Measurements from ENCODE around the gene PGLYRP3.

Gene PGLYRP3, protein sequence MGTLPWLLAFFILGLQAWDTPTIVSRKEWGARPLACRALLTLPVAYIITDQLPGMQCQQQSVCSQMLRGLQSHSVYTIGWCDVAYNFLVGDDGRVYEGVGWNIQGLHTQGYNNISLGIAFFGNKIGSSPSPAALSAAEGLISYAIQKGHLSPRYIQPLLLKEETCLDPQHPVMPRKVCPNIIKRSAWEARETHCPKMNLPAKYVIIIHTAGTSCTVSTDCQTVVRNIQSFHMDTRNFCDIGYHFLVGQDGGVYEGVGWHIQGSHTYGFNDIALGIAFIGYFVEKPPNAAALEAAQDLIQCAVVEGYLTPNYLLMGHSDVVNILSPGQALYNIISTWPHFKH

DNA sequence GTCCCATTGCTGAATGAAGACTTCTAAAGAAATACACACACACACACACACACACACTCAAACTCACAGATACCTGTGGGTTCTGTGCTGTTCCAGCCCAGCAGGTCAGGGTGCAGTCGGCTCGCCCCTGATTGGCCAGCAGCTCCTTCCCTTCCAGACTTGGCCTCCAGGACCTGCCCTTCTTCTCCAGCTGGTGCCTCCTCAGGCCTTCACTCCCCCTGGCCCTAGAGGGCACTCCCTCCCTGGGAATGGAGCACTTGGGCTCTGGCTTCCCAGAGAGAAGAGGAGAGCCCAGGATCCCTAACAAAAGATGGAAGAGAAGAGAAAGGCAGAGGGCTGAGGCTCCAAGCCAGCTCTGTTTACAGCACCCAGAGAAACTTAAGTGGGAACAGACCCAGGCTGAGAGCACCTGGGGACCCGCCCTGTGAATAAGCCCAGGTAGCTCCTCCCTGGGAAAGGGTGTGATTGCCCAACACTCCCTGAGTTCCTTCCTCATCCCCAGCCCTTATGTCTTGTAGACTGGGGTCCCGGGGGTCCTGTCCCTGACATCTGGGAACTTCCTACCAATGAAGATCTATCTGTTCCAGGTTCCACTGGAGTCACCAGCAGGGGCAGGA is at the start of gene PGLYRP3:
Gene PGLYRP3, minus strand, starts transcription at position 383 of the 617 bp plus-strand sequence. CDS start 2,287 bp downstream, outside the sequence.
- no peak for DNase-seq

GRCh38 chr1:153362187-153362775 is 49.5 kb upstream of the PGLYRP3 start:
- no peak for DNase-seq

GRCh38 chr1:153361480-153362109 is 48.8 kb upstream of the PGLYRP3 start:
- no peak for DNase-seq

DNA sequence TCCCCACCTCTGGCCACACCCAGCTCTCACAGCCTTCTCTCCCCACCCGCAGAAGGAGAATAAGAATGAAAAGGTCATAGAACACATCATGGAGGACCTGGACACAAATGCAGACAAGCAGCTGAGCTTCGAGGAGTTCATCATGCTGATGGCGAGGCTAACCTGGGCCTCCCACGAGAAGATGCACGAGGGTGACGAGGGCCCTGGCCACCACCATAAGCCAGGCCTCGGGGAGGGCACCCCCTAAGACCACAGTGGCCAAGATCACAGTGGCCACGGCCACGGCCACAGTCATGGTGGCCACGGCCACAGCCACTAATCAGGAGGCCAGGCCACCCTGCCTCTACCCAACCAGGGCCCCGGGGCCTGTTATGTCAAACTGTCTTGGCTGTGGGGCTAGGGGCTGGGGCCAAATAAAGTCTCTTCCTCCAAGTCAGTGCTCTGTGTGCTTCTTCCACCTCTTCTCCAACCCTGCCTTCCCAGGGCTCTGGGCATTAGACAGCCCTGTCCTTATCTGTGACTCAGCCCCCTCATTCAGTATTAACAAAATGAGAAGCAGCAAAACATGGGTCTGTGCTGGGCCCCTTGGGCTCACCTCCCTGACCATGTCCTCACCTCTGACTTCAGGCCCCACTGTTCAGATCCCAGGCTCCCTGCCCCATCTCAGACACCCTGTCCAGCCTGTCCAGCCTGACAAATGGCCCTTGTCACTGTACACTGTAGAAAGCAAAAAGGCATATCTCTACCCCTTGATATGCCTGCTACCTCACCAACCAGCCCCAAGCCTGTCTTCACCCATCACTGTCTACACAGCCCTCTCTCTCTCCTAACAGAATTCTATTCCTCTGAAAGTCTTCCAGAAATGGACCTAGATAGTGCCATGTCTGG is 48.1 kb upstream of the PGLYRP3 start:
- no peak for DNase-seq

DNA sequence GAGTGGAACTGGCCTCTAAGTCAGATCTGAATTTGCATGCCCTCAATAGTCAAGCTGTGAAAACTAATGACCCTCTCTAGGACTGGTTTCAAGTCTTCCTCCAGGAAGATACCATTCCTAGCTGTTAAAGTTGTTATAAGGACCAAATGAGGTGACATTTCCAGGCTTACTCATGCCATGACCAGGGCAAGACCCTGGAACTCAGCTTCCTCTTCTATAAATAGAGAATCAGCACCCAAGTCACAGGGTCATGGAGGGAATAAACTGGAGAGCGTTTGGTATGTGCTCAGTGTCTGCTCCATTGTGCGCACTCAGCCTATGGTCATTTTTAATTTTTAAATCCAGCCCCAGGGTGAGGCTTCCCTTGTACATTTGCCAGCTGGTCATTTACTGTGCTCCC is 47.4 kb upstream of the PGLYRP3 start:
- no peak for DNase-seq

- DNase-seq, result no peak
Observed at GRCh38 chr1:153359241-153359640, 46.5 kb upstream of the PGLYRP3 start.

- no peak for DNase-seq
Observed at GRCh38 chr1:153358691-153358975, 45.9 kb upstream of the PGLYRP3 start.

DNA sequence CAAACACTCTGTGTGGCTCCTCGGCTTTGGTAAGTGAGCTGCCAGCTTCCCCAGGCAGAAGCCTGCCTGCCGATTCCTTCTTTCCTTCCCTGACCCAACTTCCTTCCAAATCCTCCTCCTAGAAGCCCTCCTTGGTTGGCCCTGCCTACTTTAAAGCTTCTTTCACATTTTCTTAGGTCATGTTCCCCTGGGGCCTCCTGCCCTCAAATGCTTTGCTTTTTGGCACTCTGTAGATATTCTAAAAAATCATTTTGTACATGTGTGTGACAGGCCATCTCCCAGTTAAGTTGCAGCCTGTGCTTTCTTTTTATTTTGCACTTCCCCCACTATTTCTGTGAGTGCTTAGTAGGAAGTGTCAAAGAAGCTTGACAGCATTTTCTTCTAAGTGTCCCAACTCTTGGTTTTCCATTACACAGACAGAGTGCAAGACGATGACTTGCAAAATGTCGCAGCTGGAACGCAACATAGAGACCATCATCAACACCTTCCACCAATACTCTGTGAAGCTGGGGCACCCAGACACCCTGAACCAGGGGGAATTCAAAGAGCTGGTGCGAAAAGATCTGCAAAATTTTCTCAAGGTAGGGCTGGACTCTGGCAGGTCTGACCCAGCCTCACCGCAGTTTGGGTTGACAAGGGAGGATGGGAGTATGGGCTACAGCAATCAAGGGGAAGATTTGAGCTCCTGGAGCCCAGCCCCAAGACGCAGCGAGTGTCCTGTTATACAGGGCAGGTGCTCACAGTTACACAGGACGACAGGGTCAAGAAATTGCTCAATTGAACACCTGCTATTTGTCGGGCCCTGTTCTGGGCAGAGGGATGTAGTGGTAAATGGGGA is 45.3 kb upstream of the PGLYRP3 start, which contains the start of gene S100A9:
Gene S100A9, plus strand, starts transcription at position 2 of the 838 bp plus-strand sequence. Its CDS starts 430 bp downstream, at position 432.
- DNase-seq, result no peak

DNA sequence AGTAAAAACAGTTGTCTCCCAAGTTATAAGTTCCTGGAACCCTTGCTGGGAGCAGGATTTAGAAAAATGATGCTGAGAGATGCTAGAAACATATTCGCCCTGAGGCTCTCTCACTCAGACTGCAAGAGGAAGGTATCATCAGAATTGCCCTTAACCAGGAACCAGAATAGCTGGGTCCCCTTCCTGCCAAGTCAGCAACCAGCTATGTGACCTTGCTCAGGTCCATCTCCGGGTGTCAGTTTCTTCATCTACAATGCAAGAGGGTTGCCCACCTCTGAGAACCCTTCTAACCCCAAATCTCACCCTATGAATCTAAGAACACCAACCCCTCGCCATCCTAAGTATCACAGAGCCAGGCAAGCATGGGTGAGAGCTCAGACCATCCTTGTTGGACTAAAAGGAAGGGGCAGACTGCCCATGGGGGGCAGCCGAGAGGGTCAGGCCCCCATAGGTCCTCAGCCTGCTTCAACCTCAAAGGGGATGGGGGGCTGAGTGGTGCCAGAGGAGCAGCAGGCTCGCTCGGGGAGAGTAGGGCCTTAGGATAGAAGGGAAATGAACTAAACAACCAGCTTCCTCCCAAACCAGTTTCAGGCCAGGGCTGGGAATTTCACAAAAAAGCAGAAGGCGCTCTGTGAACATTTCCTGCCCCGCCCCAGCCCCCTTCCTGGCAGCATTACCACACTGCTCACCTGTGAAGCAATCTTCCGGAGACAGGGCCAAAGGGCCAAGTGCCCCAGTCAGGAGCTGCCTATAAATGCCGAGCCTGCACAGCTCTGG is 44.5 kb upstream of the PGLYRP3 start:
- DNase-seq, result no peak

GRCh38 chr1:153356392-153357075 is 43.8 kb upstream of the PGLYRP3 start:
- no peak for DNase-seq

DNA sequence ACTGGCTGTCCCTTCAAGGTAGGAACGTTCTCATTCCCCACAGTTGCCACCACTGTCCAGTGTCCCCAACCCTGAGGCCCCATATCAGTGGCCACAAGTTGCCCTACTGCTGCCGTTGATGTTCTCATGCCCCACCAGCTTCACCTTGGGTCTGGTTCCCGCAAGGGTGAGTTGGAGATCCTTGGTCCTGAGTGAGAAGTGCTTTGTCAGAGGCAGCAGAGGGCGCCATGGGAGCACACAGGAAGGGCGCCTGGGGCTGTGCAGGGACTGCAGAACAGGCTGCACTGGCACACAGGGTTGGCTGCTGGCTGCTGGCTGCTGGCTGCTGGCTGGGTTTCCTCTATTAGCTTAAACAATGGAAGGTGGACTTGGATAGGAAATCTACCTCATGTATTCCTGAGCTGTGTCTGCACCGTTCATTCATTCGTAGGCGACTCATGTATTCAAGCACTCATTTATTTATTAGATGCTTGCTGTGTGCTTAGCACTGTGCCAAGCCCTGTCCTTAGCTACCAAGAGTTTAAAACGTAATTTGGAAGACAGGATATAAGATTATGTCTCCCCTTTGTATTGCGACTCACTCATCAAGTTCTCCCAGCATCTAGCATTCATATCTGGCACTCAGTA is 42.8 kb upstream of the PGLYRP3 start:
- DNase-seq, result peak; percentile 66

DNA sequence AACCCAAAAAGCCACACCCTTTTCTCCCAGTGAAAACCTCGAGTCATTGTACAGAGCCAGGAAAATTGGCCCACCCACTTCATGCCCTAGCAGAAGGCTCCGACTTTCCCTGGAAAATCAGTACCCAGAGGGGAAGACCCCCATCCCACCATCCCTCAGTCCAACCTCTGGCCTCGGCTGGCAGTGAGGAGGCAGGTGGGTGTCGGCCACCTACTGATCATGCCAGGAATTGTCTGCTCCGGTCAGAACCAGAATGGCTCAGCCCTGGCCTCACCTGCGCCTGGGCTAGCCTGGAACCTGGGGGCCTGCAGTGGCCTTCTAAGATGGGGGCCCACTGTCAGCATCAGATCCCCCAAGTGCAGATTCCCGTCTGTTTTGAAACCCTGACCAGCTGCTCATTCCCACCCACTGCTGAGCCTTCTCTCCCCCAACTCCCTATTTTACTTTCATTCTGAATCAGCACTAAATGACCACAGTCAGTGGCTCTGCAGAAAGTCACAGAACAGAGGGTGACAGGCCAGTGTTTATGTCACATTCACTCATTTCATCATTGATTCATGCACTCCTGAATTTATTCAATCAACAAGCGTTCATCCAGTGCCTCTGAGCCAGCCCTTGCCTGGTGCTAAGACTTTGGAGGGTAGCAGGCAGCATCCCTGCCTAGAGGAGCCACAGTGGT is 41.9 kb upstream of the PGLYRP3 start:
- no peak for DNase-seq

DNA sequence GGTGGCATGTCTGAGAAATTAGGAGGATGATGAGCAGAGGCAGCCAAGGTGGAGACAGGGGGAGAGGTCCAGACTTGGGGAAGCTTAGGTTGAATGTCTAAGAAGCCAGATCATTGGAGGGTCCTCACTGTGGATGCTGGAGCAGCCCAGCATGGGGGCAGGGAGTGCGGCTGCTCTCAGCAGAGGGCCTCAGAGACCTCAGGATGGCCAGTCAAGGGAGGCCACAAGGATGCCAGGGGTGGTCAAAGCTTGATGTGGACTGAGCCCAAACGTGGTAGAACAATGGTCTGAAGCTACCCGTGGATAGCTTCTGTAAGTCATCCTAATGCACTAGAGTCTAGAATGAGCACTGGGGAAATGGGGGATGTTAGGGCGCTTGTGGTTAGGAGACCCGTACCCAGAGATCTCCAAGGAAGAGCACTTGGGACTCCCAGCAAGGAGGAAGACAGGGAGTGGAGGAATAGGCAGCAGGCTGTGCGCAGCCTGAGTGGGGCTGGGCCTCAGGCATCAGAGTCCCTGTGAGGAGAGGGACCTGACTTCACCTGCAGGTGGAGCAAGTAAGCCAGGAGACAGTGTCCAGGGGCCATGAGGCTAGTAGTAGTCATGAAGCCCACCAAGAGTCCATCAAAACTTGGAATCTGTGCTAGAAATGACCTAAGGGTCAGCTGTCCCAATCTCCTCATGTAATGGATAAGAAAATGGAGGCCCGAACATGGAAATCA is 40.6 kb upstream of the PGLYRP3 start:
- peak; percentile 23 for DNase-seq

- DNase-seq, result peak; percentile 78
Observed at GRCh38 chr1:153352523-153352922, 39.8 kb upstream of the PGLYRP3 start.

- no peak for DNase-seq
Observed at GRCh38 chr1:153350321-153350957, 37.7 kb upstream of the PGLYRP3 start.

DNA sequence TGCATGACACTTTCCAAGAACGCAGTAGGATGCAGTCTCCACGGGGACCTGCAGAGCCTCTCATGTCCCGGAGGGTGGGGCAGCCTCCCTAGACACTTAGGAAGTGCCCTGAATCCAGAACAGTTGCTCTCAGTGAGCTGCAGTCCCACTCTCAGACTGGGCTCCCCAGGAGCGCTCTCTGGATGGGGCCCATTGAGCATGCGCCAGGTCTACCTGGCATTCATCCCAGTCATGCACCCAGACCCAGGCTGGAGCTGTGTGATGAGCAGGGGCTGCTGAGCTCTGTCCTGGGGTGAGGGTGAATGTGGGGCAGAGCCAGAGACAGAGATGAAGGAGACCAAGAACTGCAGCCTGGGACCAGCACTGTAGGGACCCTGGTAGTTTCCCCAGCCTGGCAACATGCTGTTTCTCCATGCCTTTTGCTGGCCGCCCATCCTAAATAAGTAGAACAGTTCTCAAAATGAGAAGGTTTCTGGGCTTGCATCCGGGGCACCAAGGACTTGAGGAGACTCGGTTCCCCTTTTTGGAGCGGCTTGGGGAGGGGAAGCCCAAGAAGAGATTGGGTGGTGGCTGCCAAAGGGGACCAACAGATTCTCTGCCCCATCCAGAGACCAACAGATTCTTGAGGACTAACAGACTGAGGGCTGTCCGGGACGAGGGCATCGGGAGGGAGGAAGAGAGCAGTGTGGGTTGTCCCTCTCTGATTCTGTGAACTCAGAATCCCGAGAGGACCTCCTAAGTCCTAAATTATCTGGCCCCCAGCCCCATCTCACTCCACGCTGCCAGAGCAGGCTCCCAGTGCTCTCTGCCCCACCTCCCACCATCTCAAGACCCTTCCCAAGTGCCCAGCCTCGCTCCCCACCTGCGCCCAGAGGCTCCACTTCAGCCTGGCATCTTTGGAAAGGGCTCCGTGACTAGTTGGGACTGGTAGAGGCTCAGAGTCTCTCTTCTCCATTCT is 36.9 kb upstream of the PGLYRP3 start:
- no peak for DNase-seq
